GM18870 (cell line): ENCODE results near the gene PROM2.

ENCODE experiments used
- ATAC-seq: cut with Tn5 transposase; IDR thresholded peaks from one replicate; pipeline ENCODE4 v1.9.1; 2021; ENCODE audit warnings: moderate library complexity; ENCODE audit not compliant: unreplicated experiment

The PROM2 gene

GRCh38 chr2:95336406-95336805 lies 62.2 kb downstream of the PROM2 start:
- no peak for ATAC-seq

GRCh38 chr2:95337829-95338228 lies 63.6 kb downstream of the PROM2 start:
- no peak for ATAC-seq
